ENCODE data around the gene C11orf68. TPM values are rescaled to one million over a fixed set of nuclear protein-coding genes. Genes with fewer than 3 reads are reported as not detected.

The C11orf68 gene
- total and polyA plus RNA-seq, 2 experiments from 2014 or later: 16.8 to 23.2 TPM

GRCh38 chr11:65922565-65922964 is 3.7 kb upstream of the C11orf68 start (continued):
- no peak for TF ChIP-seq ZNF462 (CRISPR knock-in tag; IDR thresholded peaks at IDR 0.05)
- TF ChIP-seq EZH2 (IDR thresholded peaks at IDR 0.05; ENCODE audit: low read depth, unreplicated experiment): no peak
- TF ChIP-seq, protein P1, sequence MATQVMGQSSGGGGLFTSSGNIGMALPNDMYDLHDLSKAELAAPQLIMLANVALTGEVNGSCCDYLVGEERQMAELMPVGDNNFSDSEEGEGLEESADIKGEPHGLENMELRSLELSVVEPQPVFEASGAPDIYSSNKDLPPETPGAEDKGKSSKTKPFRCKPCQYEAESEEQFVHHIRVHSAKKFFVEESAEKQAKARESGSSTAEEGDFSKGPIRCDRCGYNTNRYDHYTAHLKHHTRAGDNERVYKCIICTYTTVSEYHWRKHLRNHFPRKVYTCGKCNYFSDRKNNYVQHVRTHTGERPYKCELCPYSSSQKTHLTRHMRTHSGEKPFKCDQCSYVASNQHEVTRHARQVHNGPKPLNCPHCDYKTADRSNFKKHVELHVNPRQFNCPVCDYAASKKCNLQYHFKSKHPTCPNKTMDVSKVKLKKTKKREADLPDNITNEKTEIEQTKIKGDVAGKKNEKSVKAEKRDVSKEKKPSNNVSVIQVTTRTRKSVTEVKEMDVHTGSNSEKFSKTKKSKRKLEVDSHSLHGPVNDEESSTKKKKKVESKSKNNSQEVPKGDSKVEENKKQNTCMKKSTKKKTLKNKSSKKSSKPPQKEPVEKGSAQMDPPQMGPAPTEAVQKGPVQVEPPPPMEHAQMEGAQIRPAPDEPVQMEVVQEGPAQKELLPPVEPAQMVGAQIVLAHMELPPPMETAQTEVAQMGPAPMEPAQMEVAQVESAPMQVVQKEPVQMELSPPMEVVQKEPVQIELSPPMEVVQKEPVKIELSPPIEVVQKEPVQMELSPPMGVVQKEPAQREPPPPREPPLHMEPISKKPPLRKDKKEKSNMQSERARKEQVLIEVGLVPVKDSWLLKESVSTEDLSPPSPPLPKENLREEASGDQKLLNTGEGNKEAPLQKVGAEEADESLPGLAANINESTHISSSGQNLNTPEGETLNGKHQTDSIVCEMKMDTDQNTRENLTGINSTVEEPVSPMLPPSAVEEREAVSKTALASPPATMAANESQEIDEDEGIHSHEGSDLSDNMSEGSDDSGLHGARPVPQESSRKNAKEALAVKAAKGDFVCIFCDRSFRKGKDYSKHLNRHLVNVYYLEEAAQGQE (IDR thresholded peaks at IDR 0.05; ENCODE audit: unreplicated experiment): no peak
- no peak for TF ChIP-seq STAT1 (IDR thresholded peaks at IDR 0.05; ENCODE audit: unreplicated experiment)

- DNase-seq (ENCODE audit: low spot score) (no peak), ATAC-seq (no peak)
- Histone ChIP-seq H3K9me2 (ENCODE audit: insufficient read depth) (no peaks in the 10 kb centered on the region), H3K4me2 (no peak overlapping the region), H3K4me1 (ENCODE audit: insufficient read depth) (peaks cover 5% of the 10 kb centered on the region; the same call in 1 of the 2 replicates), H2AFZ (no peak overlapping the region), H3K27ac (ENCODE audit: low read depth) (no peak overlapping the region), H4K20me1 (replicated peaks; ENCODE audit: insufficient read depth) (no peaks in the 10 kb centered on the region), H3F3A (replicated peaks; ENCODE audit: low read depth) (0 out of 2 replicates have a peak, but pooled peaks cover 4% of the 10 kb centered on the region), H3K36me3 (ENCODE audit: insufficient read depth) (no peaks in the 10 kb centered on the region; the same call in 1 of the 2 replicates), H3K79me2 (replicated peaks; ENCODE audit: insufficient read depth) (peaks cover 7% of the 10 kb centered on the region), H3K27me3 (ENCODE audit: insufficient read depth) (no peaks in the 10 kb centered on the region), H3K4me3 (no peak overlapping the region)
- H3K4me1 Mint-ChIP-seq: no peaks in the 10 kb centered on the region; the same call in 2 of the 3 replicates
- no peaks in the 10 kb centered on the region for H3K9me3 Mint-ChIP-seq
- peak overlapping the region; percentile 7; the same call in 1 of the 3 replicates for H3K4me3 Mint-ChIP-seq
- H3K27me3 Mint-ChIP-seq (ENCODE audit: insufficient read depth, low read depth, poor library complexity): peaks cover 12% of the 10 kb centered on the region
- peaks cover 18% of the 10 kb centered on the region for H3K36me3 Mint-ChIP-seq (ENCODE audit: low read depth)
- no peak overlapping the region for H3K27ac Mint-ChIP-seq
- TF ChIP-seq, protein P1 (IDR thresholded peaks at IDR 0.05; ENCODE audit: unreplicated experiment): no peak
Measured at GRCh38 chr11:65921876-65922275, 3.0 kb upstream of the C11orf68 start.
